IMR-90 (cell line): ENCODE results near the gene PPP2R5B.

Source experiments
- MAZ ChIP-seq: IDR thresholded peaks from 2 replicates; pipeline ENCODE4 v1.6.1; 2012; ENCODE audit warnings: low read depth, mild to moderate bottlenecking, low read length, improper control_type of control experiment, moderate library complexity, borderline replicate concordance
- MXI1 ChIP-seq: IDR thresholded peaks from 2 replicates; pipeline ENCODE4 v1.6.1; 2012; ENCODE audit warnings: low read depth, mild to moderate bottlenecking, low read length, moderate library complexity, borderline replicate concordance
- TF ChIP-seq, protein P1 (sequence below): conservative IDR thresholded peaks from 2 replicates; pipeline ENCODE4 v1.5.1; 2012; ENCODE audit warnings: mild to moderate bottlenecking, low read depth, low read length, improper control_type of control experiment

DNA sequence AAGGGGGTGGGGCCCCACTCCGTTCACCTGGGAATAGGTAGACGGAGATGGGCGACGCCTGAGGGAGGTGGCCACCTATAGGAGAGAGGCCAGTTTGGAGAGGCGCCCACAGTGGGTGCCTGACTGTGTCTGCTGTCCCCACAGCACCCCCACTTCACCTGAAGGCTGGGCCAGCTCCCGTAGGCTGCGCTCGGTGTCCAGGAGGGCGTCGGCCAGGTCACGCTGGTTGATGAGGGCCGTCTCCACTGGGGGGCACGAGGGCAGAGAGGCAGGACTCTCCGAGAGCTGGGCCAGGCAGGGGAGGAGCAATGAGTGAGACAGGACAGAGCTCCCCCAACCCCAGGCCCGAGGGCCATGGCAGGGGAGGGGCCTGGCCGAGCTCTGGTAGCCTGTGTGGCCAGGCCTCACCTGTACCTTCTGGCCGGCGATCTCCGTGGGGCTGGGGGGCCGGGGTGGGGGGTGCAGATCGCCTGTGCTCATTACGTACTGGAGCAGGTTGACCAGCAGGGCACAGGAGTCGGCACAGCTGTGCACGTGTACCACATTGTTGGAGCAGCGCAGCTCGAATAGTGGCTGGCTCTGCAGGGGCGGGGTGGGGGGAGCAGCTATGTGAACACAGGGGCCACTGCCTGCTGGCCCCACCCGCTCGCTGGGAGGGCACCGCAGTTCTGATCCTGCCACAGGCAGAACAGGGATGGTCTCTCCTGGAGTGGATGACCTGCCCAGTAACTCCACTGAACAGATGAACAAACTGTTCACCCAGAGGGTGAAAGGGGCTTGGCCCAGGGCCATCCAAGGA, 22.2 kb upstream of the PPP2R5B start:
- TF ChIP-seq MXI1 (no peak), MAZ (no peak)
- TF ChIP-seq, protein P1, sequence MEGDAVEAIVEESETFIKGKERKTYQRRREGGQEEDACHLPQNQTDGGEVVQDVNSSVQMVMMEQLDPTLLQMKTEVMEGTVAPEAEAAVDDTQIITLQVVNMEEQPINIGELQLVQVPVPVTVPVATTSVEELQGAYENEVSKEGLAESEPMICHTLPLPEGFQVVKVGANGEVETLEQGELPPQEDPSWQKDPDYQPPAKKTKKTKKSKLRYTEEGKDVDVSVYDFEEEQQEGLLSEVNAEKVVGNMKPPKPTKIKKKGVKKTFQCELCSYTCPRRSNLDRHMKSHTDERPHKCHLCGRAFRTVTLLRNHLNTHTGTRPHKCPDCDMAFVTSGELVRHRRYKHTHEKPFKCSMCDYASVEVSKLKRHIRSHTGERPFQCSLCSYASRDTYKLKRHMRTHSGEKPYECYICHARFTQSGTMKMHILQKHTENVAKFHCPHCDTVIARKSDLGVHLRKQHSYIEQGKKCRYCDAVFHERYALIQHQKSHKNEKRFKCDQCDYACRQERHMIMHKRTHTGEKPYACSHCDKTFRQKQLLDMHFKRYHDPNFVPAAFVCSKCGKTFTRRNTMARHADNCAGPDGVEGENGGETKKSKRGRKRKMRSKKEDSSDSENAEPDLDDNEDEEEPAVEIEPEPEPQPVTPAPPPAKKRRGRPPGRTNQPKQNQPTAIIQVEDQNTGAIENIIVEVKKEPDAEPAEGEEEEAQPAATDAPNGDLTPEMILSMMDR = no peak
